Omental fat pad (tissue), 4 donors: ENCODE measurements around the gene MRPL55. TPM values are rescaled to one million over a fixed set of nuclear protein-coding genes. Genes with fewer than 3 reads are reported as not detected.

Experiments used
- ATAC-seq: fragments of 150-250 bp; one replicate; pipeline ENCODE4 v1.9.1; 2016; ENCODE audit warnings: mild to moderate bottlenecking, moderate library complexity; ENCODE audit not compliant: low FRiP score
- DNase-seq: peaks from one replicate; pipeline ENCODE4 v3.0.0-alpha.2; 2019; ENCODE audit warnings: low spot score
- total RNA-seq, 4 donors: library from RNA; depleted of rRNA; stranded (reverse); fragments of >200 nt; gene quantifications; one replicate each; pipeline ENCODE4 v1.1.0, GENCODE V29; 2016
- TF ChIP-seq, protein P1 (sequence below), 3 donors: fragments of 450-650 bp; IDR thresholded peaks; one replicate each; pipeline ENCODE4 v1.5.1; 2016 to 2017; ENCODE audit warnings: antibody characterized with exemption in 3 of 3, mild to moderate bottlenecking in 3 of 3, moderate library complexity in 2 of 3

The MRPL55 gene
- total RNA-seq, 4 donors from 2014 or later: 47.1 to 95.5 (median 71.7) TPM

DNA sequence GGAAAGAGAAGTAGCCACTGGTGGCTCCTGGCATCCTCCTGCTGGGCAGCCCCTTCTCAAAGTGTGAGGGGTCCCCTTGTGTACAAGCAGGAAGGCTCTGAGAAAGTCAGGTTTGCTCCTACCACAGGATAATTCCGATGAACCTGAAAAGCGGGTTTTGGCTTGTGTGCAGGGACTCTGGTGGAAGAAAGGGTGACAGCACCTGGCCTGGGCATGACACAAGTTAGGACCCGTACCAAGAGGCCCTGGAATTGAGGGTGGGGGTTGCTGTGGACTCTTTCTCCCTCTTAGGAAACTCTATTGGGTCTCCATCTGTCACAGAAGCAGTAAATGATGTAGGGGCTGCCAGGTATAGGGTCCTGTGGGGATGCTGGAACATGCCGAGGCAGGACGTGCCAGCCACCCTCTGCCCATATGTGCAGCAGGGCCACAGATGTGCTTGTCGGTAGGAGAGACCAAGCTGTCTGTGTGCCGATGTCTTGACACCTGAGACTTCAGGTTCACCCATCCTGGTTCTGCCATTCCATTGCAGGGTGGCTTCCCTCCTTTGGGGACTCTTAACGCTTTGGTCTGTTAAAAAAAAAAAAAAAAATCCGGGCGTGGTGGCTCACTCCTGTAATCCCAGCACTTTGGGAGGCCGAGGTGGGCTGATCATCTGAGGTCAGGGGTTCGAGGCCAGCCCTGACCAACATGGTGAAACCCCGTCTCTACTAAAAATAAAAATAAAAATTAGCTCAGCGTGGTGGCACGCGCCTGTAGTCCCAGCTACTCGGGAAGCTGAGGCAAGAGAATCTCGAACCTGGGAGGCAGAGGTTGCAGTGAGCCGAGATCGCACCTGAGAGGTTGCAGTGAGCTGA lies 15.8 kb downstream of the MRPL55 start:
- TF ChIP-seq, protein P1, sequence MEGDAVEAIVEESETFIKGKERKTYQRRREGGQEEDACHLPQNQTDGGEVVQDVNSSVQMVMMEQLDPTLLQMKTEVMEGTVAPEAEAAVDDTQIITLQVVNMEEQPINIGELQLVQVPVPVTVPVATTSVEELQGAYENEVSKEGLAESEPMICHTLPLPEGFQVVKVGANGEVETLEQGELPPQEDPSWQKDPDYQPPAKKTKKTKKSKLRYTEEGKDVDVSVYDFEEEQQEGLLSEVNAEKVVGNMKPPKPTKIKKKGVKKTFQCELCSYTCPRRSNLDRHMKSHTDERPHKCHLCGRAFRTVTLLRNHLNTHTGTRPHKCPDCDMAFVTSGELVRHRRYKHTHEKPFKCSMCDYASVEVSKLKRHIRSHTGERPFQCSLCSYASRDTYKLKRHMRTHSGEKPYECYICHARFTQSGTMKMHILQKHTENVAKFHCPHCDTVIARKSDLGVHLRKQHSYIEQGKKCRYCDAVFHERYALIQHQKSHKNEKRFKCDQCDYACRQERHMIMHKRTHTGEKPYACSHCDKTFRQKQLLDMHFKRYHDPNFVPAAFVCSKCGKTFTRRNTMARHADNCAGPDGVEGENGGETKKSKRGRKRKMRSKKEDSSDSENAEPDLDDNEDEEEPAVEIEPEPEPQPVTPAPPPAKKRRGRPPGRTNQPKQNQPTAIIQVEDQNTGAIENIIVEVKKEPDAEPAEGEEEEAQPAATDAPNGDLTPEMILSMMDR (IDR thresholded peaks at IDR 0.05): no peak
- ATAC-seq: no peak
- DNase-seq: peak; percentile 20

DNA sequence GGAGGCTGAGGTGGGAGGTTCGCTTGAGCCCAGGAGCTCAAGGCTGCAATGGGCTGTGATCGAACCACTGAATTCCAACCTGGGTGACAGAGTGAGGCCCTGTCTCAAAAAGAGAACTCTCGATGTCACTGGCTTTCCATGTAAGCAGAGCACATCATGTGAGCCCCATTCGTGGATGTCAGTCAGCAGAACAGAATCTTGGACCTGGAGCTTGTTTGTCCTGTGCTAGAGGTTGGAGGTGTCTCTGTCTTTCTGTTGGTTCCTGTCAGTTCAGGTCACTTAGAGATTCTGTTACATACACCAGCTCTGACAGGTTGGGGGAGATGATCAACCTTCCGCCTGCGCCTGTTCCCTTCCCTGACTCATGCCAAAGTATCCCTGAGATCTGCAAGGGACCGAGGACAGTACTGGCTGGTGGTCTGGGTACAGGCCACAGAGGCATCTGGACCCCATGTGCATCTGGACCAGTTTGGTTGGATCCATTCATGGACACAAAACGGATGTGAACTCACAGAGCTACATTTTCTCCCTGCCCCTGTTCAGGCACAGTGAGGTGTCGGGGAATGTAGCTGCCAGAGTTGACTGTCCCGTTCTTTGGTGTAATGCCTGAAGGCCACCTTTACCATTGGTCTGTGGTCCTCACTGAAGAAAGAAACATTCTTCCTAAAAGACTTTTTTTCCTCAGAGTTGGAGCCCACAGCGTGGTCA lies 16.6 kb downstream of the MRPL55 start:
- TF ChIP-seq, protein P1 (IDR thresholded peaks at IDR 0.05): no peak
- peak; percentile 8 for DNase-seq

DNA sequence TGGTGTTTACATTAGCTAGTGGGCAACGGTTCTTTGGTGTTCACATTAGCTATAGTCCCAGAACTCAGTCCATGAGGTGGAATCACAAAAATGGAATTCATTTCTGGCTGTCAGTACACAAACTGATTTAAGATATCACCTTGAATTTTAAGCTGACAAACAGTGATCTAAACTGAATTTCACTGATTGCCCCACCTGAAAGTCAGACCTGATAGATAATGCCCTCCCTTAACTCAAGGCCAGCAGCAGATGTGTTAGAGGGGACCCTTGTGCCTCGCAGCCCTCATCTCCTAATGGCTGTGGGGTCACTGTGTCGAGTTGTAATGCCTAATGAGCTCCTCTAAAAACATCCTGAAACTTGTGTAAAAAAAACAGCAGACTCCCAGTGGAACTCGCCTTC lies 18.0 kb downstream of the MRPL55 start:
- no peak for ATAC-seq
- DNase-seq: no peak
- TF ChIP-seq, protein P1 (IDR thresholded peaks at IDR 0.05): no peak

More for the DNA sequence above, 16.6 kb downstream of the MRPL55 start:
- no peak for ATAC-seq

DNA sequence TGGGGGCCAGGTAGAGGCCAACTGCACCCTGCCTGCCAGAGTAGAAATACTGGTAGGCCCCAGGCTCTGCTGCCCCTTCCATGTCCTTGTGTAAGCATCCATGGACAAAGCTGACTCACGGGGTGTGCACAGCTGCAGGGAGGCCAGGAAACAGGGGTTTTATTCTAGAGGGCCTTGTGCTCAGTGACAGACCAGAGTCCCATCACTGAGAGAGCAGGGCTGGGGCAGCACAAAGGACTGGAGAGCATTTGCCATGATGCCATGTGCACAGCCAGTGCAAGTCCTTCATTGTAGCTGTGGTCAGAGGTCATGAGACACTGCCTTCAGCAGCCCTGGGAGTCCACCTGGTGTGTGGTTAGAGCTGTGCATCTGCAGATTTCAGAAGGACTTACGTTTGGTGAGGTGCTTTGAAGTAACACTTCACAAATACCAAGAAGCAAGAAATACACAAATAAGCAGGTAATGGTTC lies 18.5 kb downstream of the MRPL55 start:
- no peak for ATAC-seq
- DNase-seq: no peak
- TF ChIP-seq, protein P1 (IDR thresholded peaks at IDR 0.05): no peak

DNA sequence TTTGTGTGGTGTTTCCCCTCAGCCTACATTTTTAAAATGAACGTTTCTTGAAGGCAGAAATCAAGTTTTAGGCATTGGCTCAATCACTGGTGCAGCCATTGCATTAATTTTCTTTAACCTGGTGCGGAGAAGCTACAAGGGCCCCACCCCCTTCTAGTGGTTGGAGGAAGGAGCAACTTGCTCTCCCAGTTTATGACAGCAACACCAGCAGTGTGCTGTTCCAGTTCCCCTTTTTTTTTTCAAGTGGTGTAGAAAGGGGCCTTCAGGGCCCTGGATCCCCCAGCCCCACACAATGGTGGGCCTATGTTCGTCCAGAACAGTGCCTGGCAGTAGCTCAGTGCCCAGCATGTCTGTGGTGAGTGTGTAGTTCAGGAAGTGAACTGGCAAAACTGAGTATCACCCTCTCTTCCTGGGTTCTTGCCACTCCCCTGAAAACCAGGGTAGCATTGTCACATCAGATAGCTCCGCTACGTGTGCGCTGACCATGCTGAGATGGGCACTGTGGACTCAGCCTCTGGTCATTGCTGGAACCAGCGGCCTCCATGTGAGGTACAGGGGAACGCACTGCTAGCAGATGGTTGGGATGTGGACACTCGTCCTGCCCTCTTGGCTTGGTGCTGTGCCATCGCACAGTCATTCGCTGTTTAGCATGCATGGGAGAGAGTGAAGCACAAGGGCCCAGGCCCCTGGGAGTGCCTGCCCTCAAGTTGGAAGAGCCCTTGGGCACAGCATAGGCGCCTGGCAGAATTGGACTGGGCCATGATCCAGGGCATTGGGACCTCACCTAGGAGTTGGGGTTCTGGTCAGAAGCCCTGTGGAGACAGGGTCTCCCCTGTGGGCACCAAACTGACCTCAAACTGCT lies 19.3 kb downstream of the MRPL55 start:
- DNase-seq (no peak), ATAC-seq (no peak)
- TF ChIP-seq, protein P1 (IDR thresholded peaks at IDR 0.05): no peak

DNA sequence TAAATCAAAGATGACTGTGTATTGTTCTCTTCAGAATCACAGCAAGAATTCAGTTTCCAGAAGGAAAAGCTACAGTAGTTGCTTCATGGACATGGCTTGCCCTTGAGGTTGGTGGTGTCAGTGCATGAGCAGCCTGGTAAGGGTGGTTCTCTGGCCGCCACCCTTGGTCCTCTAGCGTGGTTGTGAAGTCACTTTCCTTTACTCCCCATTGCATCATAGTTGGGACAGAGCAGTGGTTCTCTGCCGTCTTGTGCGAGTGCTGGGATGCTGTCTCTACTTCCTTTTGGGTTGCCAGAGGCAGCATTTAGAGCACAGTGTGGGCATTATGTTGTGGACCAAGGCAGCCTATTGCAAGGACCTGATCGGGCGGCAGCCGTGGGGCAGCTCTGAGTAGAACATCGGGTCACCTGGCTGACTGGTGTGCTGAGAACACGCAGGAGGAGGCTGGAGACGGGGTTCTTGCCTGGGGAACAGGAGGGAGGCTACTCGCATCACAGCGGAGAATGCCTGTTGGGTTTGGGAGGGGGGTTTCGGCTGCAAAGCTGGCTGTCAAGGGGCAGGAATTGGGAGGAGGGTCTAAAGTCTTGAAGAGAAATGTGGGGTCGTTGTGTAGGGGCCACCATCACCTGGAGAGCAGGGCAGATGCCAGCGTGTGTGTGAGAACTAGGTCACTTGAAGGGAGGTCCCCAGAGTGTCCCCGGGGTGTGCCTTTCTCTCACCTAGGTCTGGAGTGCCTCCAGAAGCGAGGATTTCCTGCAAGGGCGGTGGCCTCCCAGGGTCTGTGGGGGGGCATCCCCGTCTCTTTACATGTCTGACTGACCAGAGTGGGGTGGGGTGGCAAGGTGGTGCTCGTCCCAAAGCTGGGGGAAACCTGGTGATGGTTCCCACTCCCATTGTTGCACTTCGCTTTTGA lies 20.3 kb downstream of the MRPL55 start:
- no peak for DNase-seq
- TF ChIP-seq, protein P1 (IDR thresholded peaks at IDR 0.05): no peak
- ATAC-seq: no peak
